Left colon (tissue), 2 donors: ENCODE results near the gene MRPL10. TPM values are rescaled to one million over a fixed set of nuclear protein-coding genes. Genes with fewer than 3 reads are reported as not detected.

Source experiments
- ATAC-seq: fragments of 200-7000 bp; cut with Tn5 transposase; one replicate; pipeline ENCODE4 v1.9.1; 2020; ENCODE audit warnings: mild to moderate bottlenecking, moderate library complexity
- DNase-seq, 2 donors: peaks; one replicate each; pipeline ENCODE4 v3.0.0-alpha.2; 2020
- intact Hi-C, 2 donors: fragments of 100-400 bp; cut with DNase I in 1 of 2; cut with micrococcal nuclease in 1 of 2; formaldehyde crosslinking; loops; one replicate each; pipeline versions ENCODE4 v1.11.2 to v1.14.0; 2022; cut with DNase I, micrococcal nuclease
- total RNA-seq, 2 donors: library from RNA; stranded (reverse); fragmentation: NEBNext Ultra II Directional; extraction: Animal tissue kit (Norgen Biotek cat#: 25700); gene quantifications; one replicate each; pipeline ENCODE4 v1.2.1, GENCODE V29; 2021
- donor health status: DM: no; HTN: no; CAD: no.
- donor health status: DM: yes; HTN: yes; CAD: no.

The MRPL10 gene
- total RNA-seq, 2 donors from 2014 or later: 31.5 to 37.5 TPM

GRCh38 chr17:47806026-47806912 is 25.1 kb downstream of the MRPL10 start:
- no peak for DNase-seq
- no peak for ATAC-seq
- intact Hi-C loops: no loop called here

DNA sequence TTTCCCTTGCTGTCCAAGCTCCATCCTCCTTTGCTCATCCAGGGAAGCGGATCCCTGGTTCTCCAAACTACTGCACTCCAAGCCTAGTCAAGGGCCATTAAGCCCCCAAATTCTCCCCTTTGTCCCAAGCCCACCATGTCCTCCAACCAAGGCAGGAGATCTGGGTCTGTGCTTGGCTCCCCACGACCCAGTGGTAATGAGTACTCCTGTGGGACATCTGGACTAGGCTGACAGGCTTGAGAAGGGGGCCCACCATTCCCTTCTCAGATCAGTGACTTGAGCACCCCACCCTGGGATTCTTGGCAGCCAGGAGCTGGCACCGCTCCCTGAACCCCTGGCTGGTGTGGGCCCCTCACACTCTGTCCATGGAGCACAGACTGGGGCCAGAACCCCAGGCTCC is 26.9 kb downstream of the MRPL10 start:
- intact Hi-C loops: no loop called here
- no peak for DNase-seq
- ATAC-seq: no peak

GRCh38 chr17:47803751-47804150 is 27.6 kb downstream of the MRPL10 start:
- no peak for DNase-seq
- no peak for ATAC-seq
- intact Hi-C loops: no loop called here

DNA sequence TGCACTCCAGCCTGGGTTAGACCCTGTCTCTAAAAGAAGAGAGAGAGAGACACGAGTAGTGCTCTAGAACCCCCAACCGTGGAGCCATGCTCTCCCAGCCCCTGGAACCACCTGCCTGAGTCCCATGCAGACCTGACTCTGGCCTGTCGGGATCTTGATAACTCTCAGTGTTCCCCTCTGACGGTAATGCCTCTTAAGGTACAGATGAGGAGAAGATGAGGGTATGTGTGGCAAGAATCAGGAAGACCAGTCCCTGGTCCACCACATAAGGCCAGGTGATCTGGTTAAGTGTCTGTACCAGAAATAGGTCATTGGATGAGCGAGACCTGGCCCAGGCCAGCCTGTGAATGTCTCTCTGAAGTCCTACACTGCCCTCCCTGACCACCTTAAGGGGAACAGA is 28.1 kb downstream of the MRPL10 start:
- intact Hi-C loops: no loop called here
- DNase-seq (no peak), ATAC-seq (no peak)

DNA sequence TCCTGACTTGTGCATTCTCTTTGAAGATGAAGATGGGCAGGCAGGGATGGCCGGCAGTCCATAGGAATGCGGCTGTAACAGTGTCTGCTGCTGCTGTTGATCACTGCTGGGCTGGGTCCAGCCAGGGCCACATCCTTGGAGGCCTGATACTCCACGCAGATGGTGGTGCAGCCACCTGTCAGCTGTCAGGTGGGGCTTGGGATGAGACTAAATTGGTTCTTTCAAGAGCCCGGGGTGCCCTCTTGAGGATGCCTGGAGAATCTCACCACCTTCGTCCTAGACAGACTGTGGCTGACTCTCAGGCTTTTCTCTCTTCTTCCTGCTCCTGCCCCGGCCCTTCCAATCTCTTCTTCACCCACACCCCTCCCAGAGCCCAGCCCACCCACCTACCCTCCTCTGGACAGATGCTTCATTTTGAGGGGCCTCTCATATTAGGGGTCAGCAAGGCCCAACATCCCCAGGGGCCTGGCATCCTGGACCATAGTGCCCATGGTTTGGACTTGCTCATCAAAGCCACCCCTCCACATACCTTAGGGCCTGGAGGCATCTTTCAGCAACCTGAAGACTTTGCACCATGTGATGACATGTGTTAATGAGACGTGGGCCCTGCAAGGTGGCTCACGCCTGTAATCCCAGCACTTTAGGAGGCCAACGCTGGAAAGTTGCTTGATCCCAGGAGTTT is 28.9 kb downstream of the MRPL10 start:
- ATAC-seq (peak; percentile 85), DNase-seq (peak in 1 of 2 donors; percentile 61)
- intact Hi-C loops: no loop called here

- no peak for DNase-seq
- intact Hi-C loops: no loop called here
- ATAC-seq: no peak
Measured at GRCh38 chr17:47801906-47802305, 29.4 kb downstream of the MRPL10 start.

GRCh38 chr17:47801176-47801765 is 30.1 kb downstream of the MRPL10 start:
- intact Hi-C loops: no loop called here
- ATAC-seq: no peak
- DNase-seq: no peak

DNA sequence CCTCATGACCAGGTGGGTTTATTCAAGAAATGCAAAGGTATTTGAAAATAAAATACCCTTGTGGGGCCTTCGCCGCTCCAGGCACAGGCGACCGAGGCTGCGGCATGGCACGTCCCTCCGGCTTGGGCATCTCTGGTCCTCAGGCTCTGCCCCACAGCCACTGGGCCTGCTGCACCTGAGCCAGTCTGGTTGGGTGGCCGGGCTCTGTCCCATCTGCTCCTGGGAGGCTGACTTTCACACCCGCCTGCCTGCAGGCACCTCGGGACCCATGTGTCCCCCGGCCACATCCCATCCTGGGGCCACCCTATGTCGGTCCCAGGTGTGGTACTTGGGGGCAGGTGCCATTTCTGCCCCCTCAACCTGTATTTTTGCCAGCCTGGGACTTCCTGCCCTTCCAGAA is 30.7 kb downstream of the MRPL10 start:
- intact Hi-C loops: no loop called here
- ATAC-seq (no peak), DNase-seq (no peak)

- DNase-seq (no peak), ATAC-seq (no peak)
- intact Hi-C loops: no loop called here
Measured at GRCh38 chr17:47797797-47798196, 33.5 kb downstream of the MRPL10 start.

DNA sequence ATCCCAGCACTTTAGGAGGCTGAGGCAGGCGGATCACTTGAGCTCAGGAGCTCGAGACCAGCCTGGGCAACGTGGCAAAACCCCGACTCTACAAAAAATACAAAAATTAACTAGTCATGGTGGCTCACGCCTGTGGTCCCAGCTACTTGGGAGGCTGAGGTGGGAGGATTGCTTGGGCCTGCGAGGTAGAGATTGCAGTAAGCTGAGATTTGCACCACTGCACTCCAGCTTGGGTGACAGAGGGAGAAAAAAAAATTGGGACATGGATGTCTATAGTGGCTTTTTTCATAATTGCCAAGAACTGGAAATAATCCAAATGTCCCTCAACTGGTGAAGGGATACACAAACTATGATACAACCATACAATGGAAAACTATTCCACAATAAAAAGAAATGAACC is 38.4 kb downstream of the MRPL10 start:
- ATAC-seq: no peak
- intact Hi-C loops: no loop called here
- DNase-seq: no peak

DNA sequence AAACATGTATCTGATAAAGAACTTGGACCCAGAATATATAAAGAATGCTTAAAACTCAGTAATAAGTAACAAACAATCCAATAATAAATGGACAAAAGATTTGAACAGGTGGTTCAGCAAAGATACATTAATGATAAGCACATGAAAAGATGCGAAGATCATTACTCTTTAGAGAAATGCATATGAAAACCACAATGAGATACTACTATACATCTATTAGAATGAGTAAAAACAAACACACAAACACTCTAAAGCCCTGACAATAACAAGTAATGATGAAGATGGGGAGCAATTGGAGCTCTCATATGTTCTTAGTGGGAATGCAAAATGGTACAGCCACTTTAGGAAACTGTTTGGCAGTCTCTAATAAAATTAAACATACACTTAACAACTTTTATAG is 38.9 kb downstream of the MRPL10 start:
- DNase-seq: no peak
- no peak for ATAC-seq
- intact Hi-C loops: no loop called here

DNA sequence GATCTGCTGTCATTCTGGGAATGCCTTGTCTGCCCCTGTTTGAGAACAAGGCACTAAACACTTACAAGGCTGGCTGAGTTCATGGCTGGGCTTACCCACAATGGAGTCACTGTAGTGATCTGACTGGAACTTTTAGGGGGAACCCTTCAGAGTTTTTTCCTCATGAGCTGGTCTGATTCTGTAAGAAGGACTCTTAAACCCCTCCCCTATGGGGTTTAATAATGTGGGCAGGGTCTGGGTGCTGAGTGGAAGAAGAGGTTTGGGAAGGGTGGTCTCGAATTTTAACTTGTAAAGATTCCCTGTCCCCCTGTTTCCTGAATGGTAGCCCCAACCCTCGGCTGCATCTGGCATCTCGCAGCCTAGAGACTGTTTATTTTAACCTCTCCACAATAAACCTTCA is 40.3 kb downstream of the MRPL10 start:
- DNase-seq: no peak
- no peak for ATAC-seq
- intact Hi-C loops: no loop called here

DNA sequence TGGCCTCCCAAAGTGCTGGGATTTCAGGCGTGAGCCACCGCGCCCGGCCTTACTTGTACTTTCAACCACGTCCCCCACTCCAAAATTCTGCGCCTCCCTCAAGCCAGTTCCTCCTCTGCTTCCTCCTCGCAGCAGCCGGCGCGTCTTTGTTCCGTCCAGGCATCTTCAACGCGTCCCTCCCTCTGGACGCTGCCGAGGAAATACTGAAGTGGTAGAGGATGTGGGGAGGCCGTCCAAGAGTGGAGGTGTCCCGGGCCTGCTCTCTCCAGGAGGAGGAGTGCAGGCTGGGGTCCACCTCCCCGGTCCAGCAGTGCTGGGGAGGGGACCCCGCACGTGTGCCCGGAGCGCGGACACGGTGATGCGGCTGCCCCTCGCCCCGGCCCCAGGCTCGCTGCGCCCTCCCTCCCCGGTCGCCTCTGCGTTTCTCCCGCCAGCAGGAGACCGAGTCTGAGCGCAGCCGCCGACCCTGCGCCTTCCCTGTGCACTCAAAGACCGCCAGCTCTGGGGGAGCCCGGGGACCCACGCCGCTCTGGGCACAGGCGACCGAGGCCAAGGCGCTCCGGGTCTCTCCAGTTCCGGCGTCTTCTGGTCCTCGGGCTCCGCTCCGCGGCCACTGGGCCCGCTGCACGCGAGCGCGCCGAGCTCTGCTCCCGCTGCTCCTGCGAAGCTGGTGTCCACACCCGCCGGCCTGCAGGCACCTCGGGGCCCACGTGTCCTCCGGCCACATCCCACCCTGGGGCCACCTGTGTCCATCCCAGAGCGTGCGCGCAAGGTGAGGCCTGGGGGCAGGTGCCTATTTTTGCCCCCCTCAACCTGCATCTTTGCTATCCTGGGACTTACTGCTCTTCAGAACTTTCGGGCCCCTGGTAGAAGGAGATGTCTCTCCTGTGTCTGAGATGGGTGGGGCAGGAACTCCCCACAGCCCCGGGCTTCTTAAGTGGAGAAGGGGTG is 41.5 kb downstream of the MRPL10 start:
- DNase-seq (peak in 1 of 2 donors; percentile 50), ATAC-seq (peak; percentile 90)
- intact Hi-C loops: loop anchor here in 1 of 2 donors (10.0 kb wide), 1 partner anchor 125 kb away; no protein-coding TSS in a partner anchor

- ATAC-seq (no peak), DNase-seq (no peak)
- intact Hi-C loops: loop anchor here in 1 of 2 donors (10.0 kb wide), 1 partner anchor 121 kb away; no protein-coding TSS in a partner anchor
Measured at GRCh38 chr17:47785538-47786123, 45.7 kb downstream of the MRPL10 start.

GRCh38 chr17:47781397-47781796 is 49.9 kb downstream of the MRPL10 start:
- intact Hi-C loops: loop anchor here in 1 of 2 donors (10.0 kb wide), 1 partner anchor 117 kb away; no protein-coding TSS in a partner anchor
- no peak for ATAC-seq

GRCh38 chr17:47778184-47778635 is 53.1 kb downstream of the MRPL10 start:
- DNase-seq (no peak), ATAC-seq (no peak)
- intact Hi-C loops: no loop called here

More at GRCh38 chr17:47781397-47781796, 49.9 kb downstream of the MRPL10 start:
- no peak for DNase-seq

DNA sequence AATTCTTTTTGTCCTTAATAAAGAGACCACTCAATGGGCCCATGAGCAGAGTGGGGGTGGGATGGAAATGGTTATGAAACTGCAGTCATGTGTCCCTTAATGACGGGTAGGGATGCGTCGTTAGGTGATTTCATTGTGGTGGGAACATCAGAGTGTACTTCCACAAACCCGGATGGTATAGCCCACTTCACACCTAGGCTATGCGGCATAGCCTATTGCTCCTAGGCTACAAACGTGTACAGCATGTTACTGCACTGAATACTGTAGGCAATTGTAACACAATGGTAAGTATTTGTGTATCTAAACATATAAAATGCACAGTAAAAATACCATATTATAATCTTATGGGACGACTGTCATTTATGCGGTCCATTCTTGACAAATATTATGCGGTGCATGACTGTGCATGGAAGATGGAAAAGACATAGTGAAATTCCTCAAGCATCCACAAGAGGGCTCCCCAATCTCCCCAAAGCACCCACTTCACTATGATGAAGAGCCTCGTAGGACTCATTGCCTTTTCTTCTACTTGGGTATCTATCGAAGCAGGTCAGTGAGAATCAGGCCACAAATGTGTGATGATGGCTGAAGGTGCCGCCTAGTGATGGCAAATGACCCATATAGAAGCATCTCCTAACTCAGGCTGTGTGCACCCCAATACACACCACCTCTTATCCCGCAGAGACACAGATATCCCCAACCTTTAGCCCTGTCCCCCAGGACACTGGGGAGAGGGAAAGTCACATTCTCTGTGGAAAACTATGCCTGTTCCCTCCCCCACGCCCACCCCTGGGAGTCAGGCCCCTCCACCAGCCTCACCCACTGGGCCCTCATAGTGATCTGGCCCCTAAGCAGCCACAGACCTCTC is 54.8 kb downstream of the MRPL10 start:
- ATAC-seq (peak; percentile 90), DNase-seq (no peak)
- intact Hi-C loops: no loop called here
